Peyer's patch (tissue), 4 donors: ENCODE data around the gene EPS8L3.

Source experiments
- POLR2A ChIP-seq, 2 donors: fragments of 450-650 bp; IDR thresholded peaks; one replicate each; pipeline ENCODE4 v1.5.1; 2017; ENCODE audit warnings: antibody characterized with exemption in 2 of 2, mild to moderate bottlenecking in 2 of 2, moderate library complexity in 2 of 2
- TF ChIP-seq, protein P1 (sequence below), 6 experiments: fragments of 450-650 bp in 4 of 6; fragments of 200-600 bp in 2 of 6; sonication (generic) in 1 of 6; IDR thresholded peaks; one replicate each; pipeline ENCODE4 v1.5.1; 2017 to 2019; ENCODE audit warnings: antibody characterized with exemption in 6 of 6, mild to moderate bottlenecking in 3 of 6, moderate library complexity in 1 of 6

DNA sequence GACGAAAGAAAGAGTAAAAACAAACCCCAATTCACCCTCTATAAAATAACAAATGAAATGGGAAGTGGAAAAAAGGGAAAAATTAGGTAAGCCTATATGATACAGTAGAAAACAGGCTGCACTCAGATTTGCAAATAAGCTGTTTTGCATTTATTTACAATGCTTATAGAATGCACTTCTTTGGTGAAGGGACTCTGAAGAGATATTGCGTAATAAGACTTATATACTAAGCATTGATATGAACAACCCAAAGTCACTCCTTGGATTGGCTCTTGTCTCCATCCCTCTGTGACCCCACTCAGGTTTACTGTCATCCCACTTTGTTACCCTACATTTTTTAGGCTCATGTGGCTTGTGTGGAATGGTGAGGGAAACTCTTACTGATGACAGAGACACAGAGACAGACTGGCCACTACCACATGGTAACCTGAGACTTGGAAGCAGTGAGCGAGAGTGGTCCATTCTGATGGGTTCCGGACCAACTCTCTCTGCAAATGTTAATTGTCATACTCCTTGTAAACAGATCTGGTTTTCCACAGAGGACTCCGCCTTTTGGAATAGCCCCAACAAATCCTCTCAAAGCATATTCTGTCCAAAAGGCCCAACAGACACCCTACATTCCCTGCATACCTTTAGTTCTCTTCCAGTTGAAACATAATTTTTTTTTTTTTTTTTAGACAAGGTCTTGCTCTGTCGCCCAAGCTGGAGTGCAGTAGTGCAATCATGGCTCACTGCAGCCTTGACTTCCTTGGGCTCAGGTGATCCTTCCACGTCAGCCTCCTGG is 40.6 kb downstream of the EPS8L3 start:
- TF ChIP-seq, protein P1, sequence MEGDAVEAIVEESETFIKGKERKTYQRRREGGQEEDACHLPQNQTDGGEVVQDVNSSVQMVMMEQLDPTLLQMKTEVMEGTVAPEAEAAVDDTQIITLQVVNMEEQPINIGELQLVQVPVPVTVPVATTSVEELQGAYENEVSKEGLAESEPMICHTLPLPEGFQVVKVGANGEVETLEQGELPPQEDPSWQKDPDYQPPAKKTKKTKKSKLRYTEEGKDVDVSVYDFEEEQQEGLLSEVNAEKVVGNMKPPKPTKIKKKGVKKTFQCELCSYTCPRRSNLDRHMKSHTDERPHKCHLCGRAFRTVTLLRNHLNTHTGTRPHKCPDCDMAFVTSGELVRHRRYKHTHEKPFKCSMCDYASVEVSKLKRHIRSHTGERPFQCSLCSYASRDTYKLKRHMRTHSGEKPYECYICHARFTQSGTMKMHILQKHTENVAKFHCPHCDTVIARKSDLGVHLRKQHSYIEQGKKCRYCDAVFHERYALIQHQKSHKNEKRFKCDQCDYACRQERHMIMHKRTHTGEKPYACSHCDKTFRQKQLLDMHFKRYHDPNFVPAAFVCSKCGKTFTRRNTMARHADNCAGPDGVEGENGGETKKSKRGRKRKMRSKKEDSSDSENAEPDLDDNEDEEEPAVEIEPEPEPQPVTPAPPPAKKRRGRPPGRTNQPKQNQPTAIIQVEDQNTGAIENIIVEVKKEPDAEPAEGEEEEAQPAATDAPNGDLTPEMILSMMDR (IDR thresholded peaks at IDR 0.05), result no peak
- TF ChIP-seq POLR2A (IDR thresholded peaks at IDR 0.05), result no peak
